Thyroid gland (tissue), 4 donors: ENCODE measurements around the gene CXCL14.

Experiments used
- POLR2A ChIP-seq, 2 donors: fragments of 450-650 bp; IDR thresholded peaks; one replicate each; pipeline ENCODE4 v1.6.1; 2017; ENCODE audit warnings: antibody characterized with exemption in 2 of 2, mild to moderate bottlenecking in 2 of 2, moderate library complexity in 1 of 2
- TF ChIP-seq, protein P1 (sequence below), 6 experiments: fragments of 200-600 bp in 3 of 6; fragments of 450-650 bp in 3 of 6; sonication (generic) in 3 of 6; IDR thresholded peaks; one replicate each; pipeline ENCODE4 v1.5.1; 2016 to 2019; ENCODE audit warnings: antibody characterized with exemption in 6 of 6, mild to moderate bottlenecking in 2 of 6, inconsistent platforms in 1 of 6, moderate library complexity in 1 of 6

DNA sequence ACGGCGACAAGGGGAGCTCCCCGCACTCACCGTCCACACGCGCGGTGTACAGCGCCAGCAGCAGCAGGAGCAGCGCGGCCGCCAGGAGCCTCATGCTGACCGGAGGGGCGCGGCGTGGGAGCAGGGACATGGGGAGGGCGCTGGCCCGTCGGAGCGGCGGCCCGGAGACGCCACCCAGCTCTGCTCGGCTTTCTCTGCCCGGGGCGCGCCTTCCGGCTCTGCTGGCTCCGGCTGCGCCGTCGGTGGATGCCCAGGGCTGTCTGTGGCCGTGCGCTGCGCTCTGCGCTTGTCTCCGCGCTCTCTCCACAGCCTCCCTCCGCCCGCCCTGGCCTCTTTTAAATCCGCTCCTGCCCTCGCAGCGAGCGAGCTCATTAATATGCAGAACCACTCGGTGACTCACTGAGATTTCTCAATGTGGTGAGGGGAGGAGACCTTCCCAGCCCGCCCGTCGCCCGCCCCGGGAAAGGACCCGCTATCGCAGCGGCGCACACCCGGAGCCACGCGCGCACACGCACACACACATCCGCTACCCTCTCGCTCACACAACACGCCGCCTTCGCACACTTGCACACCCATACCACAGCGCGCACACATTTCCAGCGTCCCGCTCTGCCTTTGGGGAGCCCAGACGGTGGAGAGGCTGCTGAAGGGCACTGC lies at the start of gene CXCL14:
- TF ChIP-seq, protein P1, sequence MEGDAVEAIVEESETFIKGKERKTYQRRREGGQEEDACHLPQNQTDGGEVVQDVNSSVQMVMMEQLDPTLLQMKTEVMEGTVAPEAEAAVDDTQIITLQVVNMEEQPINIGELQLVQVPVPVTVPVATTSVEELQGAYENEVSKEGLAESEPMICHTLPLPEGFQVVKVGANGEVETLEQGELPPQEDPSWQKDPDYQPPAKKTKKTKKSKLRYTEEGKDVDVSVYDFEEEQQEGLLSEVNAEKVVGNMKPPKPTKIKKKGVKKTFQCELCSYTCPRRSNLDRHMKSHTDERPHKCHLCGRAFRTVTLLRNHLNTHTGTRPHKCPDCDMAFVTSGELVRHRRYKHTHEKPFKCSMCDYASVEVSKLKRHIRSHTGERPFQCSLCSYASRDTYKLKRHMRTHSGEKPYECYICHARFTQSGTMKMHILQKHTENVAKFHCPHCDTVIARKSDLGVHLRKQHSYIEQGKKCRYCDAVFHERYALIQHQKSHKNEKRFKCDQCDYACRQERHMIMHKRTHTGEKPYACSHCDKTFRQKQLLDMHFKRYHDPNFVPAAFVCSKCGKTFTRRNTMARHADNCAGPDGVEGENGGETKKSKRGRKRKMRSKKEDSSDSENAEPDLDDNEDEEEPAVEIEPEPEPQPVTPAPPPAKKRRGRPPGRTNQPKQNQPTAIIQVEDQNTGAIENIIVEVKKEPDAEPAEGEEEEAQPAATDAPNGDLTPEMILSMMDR (IDR thresholded peaks at IDR 0.05): no peak
- no peak for TF ChIP-seq POLR2A (IDR thresholded peaks at IDR 0.05)
